GM19452 (cell line): ENCODE results near the gene JAKMIP1.
"Not testable (repeated sequence)": the region's sequence is repeated elsewhere in the genome, so short reads cannot be mapped to it uniquely, and the experiment has no call there.

Experiments
- ATAC-seq: cut with Tn5 transposase; IDR thresholded peaks from one replicate; pipeline ENCODE4 v1.9.1; 2021; ENCODE audit not compliant: unreplicated experiment

The JAKMIP1 gene

DNA sequence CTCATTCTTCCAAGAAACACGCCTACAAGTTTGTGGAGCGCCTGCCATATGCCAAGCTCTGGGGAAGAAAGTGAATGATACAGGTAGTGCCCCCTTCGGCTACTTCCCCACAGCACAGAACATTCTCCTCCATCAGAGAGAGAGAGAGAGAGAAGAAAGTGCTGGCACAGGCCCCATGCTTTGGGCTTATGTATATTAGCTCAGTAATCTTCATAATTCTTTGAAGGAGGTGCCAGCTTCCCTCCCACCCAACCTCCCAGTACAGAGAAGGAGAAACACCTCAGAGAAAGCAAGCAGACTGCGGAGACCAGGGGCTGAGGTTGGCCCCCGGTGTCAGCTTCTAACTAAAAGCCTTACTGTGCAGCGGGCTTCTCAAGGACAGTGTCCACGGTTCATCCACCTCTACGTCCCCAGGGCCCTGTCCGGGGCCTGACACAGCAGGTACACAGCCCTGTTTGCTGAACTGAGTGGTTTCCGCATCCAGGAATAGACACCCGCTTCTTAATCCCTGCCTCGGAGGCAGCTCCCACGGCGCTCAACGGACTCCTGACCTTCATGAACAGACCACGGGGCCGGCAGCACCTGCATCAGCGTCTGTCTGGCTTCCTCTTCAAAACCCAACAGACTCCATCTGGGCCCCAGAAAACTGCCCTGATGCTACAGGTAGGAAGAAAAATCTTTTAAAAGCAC lies 50.2 kb downstream of the JAKMIP1 start:
- no peak for ATAC-seq

GRCh38 chr4:6148506-6149205 lies 51.7 kb downstream of the JAKMIP1 start:
- ATAC-seq = no peak

- ATAC-seq = no peak
Measured at GRCh38 chr4:6147441-6147840, 52.9 kb downstream of the JAKMIP1 start.

DNA sequence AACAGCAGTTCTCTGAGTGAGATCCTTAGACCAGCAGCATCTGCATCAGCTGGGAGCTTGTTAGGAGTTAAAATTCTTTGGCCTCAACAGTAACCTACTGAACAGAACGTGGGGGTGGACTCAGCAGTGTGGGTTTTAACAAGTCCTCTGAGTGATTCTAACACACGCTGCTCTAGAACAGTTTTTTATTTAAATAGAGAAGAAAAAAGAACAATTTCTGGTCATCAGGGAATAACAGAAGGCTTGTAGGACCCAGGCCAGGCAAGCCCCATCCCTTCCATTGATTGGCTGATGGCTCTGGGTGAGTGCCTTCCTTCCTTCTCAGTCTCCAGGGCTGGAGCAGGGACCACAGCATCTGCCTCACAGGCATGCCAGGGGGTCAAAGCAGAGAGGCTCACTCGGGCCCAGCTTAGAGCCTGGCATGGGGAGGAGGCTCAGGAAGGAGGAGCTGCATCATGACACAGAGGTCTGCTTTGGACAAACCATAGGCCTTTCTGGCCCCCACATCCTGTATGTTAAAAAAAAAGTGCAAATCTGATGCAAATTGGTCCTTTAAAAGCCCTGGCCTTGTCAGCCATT lies 56.7 kb downstream of the JAKMIP1 start:
- ATAC-seq = no peak

DNA sequence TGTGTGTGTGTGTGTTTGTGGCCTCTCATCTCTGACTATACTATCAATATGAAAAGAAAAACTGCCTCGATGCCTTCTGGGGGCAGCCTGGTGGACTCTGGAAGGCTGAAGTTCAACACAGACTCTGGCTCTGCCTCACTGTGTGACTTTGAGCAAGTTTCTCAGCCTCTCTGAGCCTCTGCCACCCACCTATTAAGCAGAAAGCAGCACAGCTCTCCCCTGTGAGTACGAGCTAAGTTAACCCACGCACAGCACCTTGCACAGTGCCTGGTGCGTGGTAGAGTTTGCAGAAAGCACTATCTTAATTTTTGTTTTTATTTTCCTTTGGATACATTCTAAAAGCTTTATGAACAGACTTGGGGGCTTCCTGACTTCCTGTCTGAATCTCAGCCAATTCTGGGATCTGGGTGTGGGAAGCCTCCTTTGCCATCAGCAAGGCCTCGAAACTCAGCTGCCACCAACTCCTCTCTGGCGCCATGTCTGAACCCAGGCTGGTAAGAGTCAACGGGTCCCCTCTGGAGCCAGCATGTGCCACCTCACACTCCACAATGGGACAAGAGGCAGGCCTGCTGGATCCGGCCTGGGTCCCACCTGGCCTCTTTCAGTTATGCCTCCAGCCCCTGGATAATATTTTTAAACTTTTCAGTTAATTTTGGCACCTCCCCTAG lies 57.3 kb downstream of the JAKMIP1 start:
- ATAC-seq = no peak

GRCh38 chr4:6142511-6142910 lies 57.8 kb downstream of the JAKMIP1 start:
- ATAC-seq = no peak

- ATAC-seq = no peak
Measured at GRCh38 chr4:6141554-6141953, 58.8 kb downstream of the JAKMIP1 start.

DNA sequence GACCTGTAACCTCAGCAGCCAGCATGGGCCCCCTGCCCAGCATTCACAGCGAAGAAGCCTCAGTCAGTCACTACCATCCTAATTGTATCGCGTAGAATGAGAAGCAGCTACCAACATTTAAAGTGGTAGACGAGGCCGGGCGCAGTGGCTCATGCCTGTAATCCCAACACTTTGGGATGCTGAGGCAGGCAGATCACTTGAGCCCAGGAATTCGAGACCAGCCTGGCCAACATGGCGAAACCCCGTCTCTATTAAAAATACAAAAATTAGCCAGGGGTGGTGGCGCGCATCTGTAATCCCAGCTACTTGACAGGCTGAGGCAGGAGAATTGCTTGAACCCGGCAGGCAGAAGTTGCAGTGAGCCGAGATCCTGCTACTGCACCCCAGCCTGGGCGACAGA lies 59.3 kb downstream of the JAKMIP1 start:
- ATAC-seq = not testable (repeated sequence)

DNA sequence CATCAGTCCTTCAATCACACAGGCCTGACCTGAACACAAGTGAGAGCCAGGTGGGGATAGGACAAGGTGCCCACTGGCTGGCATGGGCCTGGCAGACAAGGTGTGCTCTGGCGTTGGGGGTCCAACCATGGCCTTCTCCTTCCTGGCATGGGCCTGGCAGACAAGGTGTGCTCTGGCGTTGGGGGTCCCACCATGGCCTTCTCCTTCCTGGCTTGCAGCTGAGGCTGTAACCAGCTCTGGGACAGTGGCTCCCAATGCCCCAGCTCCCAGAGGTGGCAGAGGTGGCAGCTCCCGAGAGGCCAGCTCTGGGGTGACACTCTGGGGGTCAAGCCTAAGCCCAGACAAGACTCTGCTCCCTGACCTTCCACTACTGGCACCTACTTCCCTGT lies 62.6 kb downstream of the JAKMIP1 start:
- ATAC-seq = no peak

DNA sequence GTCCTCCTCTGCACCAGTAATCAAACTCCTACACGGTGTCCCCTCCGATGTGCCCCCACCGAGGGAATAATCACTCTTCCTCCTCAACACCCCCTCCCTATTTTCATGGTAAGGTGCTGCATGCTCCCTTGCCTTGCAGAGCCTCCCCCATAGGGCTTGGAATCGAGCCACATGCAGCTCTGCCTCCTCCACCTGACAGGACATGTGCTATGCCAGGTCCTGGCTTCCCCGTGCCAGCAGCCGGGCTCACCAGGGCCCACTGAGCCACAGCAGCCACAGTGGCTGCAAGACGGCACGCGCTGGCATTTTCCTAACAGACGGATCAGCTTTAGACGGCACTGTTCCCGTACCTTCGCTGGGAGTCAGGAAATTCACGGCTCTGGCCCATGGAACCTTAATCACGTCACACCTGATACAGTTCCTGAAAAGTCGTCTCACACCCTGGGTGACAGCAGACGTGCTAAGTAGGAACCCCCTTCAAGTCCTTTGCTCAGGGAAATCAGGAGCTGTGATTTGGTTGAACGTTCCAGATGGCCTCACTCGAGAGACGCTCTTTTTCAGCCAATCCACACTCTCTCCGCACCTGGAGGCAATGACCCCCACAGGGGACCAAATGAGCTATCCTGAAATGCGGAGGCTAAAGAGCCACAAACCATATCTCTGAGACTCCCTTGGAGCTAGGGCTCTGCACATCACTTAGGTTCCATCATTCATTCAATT lies 63.2 kb downstream of the JAKMIP1 start:
- ATAC-seq = no peak

DNA sequence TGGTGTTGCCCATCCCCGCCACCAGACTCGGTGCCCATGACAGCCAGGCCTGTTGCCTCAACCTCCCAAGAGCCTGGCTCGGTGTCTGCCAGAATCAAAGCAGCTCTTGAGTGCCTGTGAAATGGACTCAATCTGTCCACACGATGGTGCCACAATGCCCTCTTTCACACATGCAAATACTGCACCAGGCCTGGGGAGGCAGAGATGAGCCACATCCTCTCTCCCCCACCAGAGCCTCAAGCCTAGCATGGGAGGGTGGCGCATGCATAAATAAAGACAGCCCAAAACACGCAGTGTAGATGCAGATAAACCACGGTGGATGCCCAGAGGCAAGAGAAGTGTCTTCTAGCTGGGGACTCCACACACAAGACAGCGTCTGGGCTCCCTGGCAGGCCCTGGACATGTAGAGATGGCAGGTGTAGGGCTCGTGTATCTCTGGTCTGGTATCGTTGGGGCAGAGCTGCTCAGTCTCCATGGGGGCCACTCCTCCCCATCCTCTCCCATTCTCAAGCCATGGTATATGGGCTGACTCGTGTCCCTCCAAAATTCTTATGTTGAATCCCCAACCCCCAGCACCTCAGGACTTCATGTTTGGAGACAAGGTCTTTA lies 65.6 kb downstream of the JAKMIP1 start:
- ATAC-seq = no peak

- no peak for ATAC-seq
Measured at GRCh38 chr4:6132716-6133115, 67.6 kb downstream of the JAKMIP1 start.

- ATAC-seq = no peak
Measured at GRCh38 chr4:6128221-6128850, 72.0 kb downstream of the JAKMIP1 start.

- ATAC-seq = no peak
Measured at GRCh38 chr4:6126971-6127745, 73.2 kb downstream of the JAKMIP1 start.

- no peak for ATAC-seq
Measured at GRCh38 chr4:6125103-6125651, 75.2 kb downstream of the JAKMIP1 start.

GRCh38 chr4:6124386-6125102 lies 75.8 kb downstream of the JAKMIP1 start:
- ATAC-seq = no peak

- ATAC-seq = no peak
Measured at GRCh38 chr4:6123976-6124375, 76.4 kb downstream of the JAKMIP1 start.

DNA sequence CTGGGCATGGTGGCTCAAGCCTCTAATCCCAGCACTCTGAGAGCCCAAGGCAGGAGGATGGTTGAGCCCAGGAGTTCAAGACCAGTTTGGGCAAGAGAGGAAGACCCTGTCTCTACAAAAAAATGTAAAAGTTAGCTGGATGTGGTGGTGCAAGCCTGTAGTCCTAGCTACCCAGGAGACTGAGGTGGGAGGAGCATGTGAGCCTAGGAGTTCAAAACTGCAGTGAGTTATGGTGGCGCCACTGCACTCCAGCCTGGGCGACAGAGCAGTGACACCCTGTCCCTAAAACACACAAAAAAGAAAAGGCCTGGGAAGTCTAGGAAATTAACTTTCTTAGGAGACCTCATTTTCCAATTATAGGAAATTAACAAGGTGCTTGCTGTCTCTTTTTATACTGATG lies 76.8 kb downstream of the JAKMIP1 start:
- ATAC-seq = no peak

DNA sequence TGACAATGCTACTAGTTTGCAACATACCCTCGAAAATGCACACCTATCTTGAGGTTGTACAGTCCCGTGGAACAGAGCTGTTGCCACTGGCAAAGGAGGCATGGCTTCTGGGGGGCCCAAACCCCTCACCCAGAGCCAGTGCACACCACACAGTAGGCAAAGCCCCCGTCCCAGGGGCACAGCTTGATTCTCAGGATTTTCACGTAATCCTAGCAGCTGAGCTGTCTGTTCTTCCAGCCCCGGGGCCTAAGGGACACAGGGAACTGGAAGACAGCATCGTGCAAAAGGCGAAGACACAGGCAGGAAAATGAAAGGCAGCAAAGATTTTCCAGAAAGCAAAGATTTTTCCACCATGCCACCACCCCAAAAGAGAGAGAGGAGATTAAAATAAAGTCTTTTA lies 77.2 kb downstream of the JAKMIP1 start:
- ATAC-seq = no peak
